Occipital lobe (tissue), 2 donors: ENCODE data around the gene RTCA. TPM values are rescaled to one million over a fixed set of nuclear protein-coding genes. Genes with fewer than 3 reads are reported as not detected.
"Not testable (repeated sequence)": the region's sequence is repeated elsewhere in the genome, so short reads cannot be mapped to it uniquely, and the experiment has no call there.

Experiments
- DNase-seq: peaks from one replicate; lab custom pipeline; 2025; lab: John Stamatoyannopoulos, UW
- total RNA-seq: library from RNA; depleted of rRNA; stranded (reverse); fragments of >200 nt; gene quantifications from one replicate; pipeline ENCODE4 v1.2.3, GENCODE V29; 2014

The RTCA gene
- total RNA-seq, 1 donor from 2014 or later, result 60.8 TPM

DNA sequence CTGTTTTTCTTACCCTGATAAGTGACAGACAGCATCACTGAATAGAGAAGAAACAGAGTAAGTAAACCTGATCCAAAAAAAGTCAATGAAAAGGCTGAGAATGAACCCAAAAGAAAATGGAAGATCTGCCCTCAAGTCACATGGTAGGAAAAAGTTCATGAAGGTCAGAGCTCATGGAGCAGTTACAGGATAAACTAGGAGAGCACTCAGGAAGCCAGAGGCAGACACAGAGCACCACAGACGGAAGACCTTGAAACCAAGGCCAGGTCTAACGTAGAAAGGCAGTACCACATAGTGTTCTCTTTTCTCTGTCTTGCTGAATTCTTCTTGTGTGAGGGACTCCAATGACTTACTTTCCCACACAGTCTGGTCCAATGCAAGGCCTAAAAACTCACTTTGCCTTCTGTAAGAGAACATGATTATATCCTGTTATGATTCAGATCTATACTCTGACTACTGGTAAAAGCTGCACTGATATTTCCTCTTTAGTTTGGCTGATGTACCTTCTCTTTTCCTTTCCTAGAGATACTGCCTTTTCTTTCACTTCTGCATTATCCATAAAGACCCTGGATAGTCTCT, 40.8 kb downstream of the RTCA start:
- no peak for DNase-seq

DNA sequence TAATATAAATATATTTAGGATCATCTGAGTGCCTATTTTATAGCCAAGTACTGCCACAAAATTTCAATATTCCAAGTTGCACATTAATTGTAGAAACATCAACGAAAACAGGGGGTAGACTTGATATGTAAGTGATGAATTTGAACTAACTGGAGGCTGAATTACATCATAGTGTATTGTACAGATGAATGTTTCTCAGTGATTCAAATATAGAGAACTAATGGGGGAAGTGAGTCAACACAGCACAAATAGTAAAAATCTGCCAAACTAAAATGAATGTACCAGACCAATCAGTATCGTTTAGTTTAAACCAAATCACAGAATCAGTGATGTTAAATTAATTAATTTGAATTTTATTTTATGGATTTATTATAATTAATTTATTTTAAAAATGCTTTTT, 42.8 kb downstream of the RTCA start:
- no peak for DNase-seq

DNA sequence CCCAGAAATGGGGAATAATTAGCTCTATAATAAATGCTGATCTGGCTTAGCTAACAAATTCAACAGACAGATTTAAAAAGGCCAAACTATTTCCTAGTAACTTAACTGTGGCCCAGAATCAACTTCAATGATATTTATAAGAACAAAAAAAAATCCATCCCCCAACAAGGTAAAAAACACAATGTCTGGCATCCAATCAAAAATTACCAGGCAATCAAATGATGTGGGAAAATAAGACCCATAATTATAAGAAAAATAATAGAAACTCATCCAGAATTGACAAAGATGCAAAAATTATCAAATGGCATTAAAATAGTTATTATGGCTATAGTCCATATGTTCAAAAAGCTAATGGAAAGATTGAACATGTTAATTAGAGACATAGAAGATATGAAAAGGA, 43.8 kb downstream of the RTCA start:
- no peak for DNase-seq

DNA sequence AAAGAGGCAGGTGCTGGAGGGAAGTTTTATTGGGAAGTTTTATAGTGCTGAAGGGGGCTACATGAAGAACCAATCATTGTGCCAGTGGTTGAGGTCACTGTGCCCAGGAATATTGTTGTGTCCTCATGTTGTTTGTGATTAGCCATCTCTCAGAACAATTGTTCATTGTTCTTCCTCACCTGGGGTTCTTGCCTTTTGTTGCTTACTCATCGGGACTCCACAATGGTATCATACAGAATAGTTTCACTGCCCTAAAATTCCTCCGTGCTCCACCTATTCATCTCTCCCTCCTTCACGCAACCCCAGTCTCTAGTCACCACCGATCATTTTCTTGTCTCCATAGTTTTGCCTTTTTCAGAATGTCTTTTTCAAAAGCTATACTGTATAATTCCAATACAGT, 47.4 kb downstream of the RTCA start:
- DNase-seq, result no peak

DNA sequence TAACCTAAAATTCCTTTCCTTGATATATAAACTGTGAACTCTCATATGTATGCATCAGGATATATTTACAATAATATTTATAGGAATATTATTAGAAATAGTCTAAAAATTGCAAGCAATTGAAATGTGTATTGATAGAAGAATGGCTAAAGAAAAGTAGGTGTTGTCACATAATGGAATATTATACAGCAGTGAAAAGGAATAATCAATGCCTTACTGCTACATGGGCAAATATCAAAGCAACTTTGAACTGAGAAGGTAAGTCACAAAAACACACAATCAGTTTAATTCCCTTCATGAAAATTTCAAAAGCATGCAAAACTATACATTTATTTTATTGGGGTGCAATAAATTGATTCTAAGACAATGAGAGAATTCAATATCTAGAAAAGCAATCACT, 50.6 kb downstream of the RTCA start:
- DNase-seq, result no peak

DNA sequence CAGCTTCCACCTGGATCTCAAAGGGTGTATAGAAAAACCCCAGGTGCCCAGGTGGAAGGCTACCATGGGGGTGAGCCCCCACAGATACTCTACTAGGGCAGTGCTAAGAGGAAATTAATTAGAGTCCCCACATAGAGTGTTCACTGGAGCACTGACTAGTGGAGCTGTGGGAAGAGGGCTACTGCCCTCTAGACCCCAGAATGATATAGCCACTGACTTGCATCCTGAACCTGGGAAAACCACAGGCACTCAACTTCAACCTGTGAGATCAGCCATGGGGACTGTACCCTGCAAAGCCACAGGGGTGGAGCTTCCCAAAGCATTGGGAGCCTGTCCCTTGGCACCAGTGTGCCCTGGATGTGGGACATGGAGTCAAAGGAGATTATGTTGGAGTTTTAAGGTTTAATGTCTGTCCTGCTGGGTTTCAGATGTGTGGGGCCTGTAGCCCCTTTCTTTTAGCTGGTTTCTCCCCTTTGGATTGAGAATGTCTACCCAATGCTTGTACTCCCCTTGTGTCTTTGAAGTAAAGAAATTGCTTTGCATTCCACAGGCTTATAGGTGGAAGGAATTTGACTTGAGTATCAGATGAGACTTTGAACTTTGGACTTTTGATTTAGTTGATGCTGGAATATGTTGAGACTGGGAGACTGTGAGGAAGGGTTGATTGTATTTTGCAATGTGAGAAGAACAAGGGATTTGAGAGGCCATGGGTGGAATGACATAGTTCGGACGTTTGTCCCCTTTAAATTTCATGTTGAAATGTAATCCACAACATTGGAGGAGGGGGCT, 54.5 kb downstream of the RTCA start:
- DNase-seq, result no peak

DNA sequence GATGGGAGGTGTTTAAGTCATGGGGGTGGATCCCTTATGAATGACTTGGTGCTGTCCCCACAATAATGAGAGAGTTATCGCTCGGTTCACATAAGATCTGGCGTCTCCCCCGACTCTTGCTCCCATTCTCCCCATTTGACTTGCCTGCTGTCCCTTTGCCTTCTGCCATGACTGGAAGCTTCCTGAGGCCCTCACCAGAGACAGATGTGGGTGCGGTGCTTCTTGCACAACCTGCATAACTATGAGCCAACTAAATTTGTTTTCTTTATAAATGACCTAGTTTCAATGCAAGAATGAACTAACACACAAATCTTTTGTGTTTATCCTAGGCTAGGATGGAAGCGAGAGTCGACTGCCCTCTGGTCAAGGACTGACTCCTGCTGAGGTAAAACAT, 55.1 kb downstream of the RTCA start:
- no peak for DNase-seq

DNA sequence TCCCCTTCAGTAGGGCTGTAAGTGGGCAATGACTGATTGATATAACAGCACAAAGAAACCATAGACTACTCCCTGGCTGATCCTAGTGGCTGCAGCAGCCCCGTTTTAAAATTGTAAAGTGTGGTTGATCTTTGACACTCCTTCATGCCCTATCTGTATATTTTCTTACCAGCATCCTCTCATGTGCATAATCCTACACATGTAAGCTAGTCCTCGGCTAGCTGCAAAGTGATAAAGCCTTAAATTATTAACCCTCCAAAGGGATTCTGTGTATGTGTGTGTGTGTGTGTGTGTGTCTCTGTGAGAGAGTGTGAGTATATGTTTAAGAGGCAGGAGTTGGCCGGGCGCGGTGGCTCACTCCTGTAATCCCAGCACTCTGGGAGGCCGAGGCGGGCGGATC, 55.5 kb downstream of the RTCA start:
- DNase-seq, result no peak

DNA sequence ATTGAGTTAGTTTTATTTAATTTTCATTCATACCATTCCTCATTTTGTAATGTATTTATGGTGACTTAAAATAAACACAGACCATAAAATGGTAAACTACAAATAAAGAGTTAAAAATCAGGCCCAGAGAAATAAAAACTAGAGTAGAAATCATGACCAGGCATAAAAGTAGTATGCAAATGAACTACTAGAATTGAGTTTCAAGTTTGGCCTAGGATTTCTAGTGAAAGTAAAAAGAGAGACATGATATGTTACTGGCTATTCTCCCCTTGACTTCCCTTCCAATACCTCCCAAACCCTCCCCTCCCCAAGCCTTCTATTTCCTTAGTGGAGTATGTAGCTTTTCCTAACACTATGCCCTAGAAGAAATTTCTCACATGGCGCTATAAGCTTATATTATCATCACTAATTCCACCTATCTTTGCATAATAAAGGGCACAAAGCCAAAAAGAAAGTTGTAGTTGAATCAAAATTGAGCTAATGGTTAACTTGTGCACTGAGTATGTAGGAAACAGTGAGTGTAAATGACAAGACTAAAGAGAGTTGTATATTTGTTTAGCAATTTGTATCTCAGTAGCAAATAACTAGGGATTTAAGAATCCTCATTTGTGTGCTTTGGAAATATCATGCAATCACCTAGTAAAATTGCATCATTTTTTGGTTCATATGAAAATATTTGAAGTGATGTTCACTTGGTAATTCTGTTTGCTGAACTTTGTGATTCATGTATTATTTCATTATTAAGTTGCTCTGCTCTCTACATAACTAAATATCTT, 56.6 kb downstream of the RTCA start:
- DNase-seq, result no peak

DNA sequence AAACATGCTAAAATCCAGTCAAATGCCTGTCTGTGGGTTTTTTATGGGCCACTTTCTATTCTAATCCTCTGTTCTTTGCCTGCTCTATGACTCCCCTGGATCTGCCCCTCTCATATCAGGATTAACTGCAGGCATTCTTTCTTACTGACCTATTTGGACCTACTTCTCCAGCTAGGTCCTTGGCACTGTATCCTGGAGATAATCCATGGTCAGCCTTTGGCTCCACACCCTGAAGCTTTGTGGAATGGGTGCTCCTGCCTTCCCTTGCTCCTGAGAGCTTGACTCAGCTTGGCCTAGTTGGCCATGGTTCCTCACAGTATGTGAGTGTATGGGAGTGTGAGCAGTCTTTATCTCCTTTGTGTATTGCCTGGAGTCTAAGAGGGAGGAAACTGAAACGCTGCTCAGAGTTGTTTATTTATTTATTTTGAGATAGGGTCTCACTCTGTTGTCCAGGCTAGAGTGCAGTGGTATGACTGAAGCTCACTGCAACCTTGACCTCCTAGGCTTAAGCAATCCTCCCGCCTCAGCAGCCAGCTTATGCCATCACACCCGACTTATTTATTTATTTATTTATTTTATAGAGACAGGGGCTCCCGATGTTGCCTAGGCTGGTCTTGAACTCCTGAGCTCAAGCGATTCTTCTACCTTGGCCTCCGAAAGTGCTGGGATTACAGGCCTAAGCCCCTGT, 57.5 kb downstream of the RTCA start:
- no peak for DNase-seq

DNA sequence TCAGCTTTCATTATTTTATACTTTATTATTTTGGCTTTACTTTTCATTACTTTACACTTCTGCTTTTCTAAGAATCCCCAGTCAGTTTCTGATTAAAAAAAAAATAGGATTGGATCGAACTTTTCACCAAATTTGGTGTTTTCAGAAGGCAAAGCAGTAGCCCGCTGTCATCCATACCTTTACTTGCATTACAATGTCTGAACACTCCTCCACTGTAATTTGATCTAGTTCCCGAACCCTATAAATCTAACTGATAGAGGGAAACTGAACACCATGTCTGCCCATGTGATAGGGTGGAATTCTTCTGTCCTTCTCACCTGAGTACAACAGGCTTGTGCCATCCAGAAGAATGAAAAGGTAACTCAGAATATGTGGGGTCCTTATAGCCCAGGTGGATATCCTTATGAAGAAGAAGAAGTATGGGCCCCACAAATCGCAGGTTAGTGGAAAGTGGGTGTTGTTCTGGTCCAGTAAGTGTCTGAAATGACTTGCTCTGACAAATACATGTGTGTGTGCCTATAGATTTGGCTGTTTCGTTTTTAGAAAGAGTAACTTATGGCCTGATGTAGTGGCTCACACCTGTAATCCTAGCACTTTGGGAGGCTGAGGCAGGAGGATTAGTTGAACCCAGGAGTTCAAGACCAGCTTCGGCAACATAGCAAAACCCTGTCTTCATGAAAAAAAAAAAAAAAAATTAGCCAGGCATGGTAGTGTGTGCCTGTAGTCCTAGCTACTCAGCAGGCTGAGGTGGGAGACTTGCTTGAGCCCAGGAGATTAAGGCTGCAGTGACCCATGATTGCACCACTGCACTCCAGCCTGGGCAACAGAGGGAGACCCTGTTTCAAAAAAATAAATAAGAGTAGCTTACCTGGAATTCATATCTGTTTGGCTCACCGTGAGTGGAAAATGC, 59.7 kb downstream of the RTCA start:
- DNase-seq, result no peak

DNA sequence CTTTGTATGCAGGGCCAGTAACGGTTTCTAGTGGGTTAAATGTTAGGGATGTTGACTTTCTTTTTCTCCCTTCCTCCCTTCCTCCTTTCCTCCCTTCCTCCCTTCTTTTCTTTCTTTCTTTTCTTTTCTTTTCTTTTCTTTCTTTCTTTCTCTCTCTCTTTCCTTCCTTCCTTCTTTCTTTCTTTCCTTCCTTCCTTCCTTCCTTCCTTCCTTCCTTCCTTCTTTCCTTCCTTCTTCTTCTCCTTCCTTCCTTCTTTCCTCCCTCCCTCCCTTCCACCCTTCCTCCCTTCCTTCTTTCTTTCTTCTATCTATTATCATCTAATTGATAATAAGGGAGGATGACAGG, 60.3 kb downstream of the RTCA start:
- DNase-seq, result not testable (repeated sequence)

DNA sequence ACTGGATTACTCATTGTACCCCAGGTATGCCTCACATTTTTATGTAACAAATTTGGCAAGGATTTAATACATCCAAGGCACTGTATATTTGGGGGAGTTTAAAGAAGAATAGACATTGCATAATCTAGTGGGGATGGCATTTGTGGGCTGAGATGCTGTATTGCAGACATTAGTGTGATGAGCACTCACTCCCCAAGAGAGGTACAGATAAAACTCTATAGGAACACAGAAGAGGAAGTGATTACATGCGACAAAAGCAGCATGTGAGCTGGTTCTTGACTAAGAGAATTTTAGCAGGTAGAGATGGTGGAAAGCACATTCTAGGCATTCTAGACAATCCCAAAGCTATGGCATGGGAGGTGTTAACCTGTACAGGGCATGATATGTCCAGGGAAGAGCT, 62.1 kb downstream of the RTCA start:
- no peak for DNase-seq

DNA sequence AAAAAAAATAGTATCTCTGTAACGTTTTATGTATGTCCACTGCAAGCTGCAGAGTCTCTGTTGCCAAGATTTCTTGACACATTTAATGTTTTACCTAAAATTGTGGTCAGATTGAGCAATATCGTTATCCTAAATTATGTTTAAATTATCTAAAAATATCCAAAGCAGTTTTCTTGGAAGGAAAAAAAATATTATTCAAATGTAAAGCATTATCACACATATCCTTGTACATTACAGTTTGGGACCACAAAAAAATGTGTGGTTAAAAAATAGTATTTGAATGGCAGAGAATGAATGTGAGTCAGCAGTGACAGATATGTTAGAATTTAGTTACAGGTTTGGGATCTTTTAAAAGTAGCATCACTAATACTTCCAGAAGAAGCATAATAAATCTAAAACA, 65.1 kb downstream of the RTCA start:
- DNase-seq, result not testable (repeated sequence)

DNA sequence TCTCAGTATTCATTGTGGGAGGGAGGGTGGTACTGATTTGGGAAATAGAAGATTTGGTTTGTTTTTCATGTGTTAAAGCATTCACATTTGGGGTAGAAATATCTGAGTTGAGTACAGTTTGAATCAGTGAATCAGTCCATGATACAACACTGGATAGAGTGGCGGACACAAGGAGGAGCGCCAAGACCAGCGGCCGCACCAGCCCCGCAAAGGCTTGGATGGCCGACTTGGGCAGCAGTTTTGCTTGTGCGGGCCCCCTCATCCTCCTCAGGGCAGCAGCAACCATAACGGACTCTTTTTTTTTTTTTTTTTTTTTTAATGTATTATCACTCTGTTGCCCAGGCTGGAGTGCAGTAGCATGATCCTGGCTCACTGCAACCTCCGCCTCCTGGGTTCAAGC, 66.3 kb downstream of the RTCA start:
- DNase-seq, result no peak

DNA sequence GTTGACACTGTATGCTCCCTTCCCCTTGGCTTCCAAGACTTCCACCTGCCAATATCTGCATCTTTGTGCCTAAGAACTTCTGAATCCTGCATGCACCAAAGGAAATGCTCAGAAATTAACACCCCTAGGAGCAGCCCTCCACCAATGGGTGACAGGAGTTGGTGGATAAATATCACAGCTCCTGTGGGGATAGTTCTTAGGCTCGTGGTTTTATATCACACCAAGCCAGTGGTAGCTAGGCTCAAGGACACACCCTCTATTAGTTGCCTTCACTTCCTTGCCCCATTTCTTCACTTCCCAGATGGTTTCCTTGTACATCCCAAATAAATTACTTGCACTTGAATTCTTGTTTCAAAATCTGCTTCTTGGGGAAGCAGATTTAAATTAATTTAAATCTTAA, 69.4 kb downstream of the RTCA start:
- DNase-seq, result no peak

DNA sequence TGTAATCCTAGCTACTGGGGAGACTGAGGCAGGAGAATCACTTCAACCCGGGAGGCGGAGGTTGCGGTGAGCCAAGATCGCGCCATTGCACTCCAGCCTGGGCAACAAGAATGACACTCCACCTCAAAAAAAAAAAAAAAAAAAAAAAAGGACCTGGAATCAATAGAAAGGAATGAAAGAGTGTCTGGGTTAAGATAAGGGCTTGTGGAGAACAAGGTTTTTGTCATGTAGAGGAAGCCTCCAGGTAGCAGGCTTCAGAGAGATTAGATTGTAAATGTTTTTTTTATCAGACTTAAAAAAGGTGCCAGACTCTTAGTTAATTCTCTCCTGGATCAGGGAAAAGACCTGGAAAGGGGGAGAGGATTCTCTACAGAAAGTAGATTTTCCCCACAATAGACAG, 71.9 kb downstream of the RTCA start:
- not testable (repeated sequence) for DNase-seq

DNA sequence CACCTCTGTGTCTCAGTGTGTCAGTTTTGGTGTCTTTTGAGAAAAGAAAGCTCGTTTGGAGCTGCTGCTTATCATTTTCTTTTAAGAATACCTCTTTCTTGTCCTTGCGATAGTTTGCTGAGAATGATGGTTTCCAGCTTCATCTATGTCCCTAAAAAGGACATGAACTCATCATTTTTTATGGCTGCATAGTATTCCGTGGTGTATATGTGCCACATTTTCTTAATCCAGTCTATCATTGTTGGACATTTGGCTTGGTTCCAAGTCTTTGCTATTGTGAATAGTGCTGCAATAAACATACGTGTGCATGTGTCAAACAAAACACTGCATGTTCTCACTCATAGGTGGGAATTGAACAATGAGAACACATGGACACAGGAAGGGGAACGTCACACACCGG, 73.7 kb downstream of the RTCA start:
- DNase-seq, result not testable (repeated sequence)

DNA sequence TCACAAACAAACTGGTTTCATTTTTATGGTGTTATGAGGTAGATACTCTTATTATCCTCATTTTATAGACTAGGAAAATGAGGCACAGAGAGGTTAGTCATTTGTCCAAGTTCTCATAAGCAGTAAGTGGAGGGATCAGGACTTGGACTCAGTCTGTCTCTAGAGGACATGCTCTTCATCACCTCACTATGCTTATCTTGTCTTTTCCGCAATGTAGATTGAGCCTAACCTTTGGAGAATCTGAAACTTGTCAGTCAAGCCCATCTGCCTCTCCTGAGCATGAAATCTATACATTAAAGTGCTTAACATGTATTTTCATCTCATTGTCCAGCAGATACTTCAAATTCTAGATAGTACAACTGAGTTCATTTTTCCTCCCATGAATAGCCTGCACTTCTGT, 74.5 kb downstream of the RTCA start:
- no peak for DNase-seq

DNA sequence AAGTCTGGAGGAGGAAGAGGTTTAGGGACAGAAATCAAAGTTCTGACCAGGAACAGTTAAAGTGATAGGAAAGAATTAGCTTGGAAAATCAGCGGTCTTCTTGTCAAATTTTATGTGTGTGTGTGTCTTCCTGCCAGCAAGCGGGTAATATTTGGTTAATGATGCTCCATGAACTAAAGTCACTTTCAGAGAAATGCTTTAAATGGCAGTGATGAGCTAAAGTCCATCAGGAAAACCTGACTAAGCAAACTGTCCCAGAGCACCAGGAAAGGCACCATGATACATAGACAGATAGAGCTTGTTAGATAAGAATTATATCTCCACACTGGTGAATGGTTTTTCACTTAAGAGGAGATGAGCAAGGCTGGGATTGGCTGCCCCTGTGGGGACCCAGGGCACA, 76.3 kb downstream of the RTCA start:
- no peak for DNase-seq
